ENCODE measurements around the gene C1QTNF8.

C1QTNF8 gene

GRCh38 chr16:1126586-1126985 is 30.5 kb upstream of the C1QTNF8 start:
- DNase-seq: no peak

- no peak for DNase-seq
These were observed 30.0 kb upstream of the C1QTNF8 start for GRCh38 chr16:1126044-1126443.

GRCh38 chr16:1125471-1125870 is 29.4 kb upstream of the C1QTNF8 start:
- DNase-seq: peak; percentile 15

GRCh38 chr16:1124795-1125194 is 28.8 kb upstream of the C1QTNF8 start:
- no peak for DNase-seq

- no peak for DNase-seq
These were observed 28.2 kb upstream of the C1QTNF8 start for GRCh38 chr16:1124291-1124690.

GRCh38 chr16:1123525-1124230 is 27.6 kb upstream of the C1QTNF8 start:
- DNase-seq: no peak

- DNase-seq: no peak
These were observed 26.3 kb upstream of the C1QTNF8 start for GRCh38 chr16:1122398-1122765.

GRCh38 chr16:1121601-1122397 is 25.8 kb upstream of the C1QTNF8 start:
- no peak for DNase-seq

- no peak for DNase-seq
These were observed 25.0 kb upstream of the C1QTNF8 start for GRCh38 chr16:1121009-1121408.

- no peak for DNase-seq
These were observed 24.5 kb upstream of the C1QTNF8 start for GRCh38 chr16:1120577-1120941.

- no peak for DNase-seq
These were observed 23.9 kb upstream of the C1QTNF8 start for GRCh38 chr16:1119766-1120576.

GRCh38 chr16:1119129-1119528 is 23.1 kb upstream of the C1QTNF8 start:
- DNase-seq: no peak

- no peak for DNase-seq
These were observed 21.9 kb upstream of the C1QTNF8 start for GRCh38 chr16:1117926-1118325.

- no peak for DNase-seq
These were observed 21.3 kb upstream of the C1QTNF8 start for GRCh38 chr16:1117176-1117900.

GRCh38 chr16:1116693-1117077 is 20.6 kb upstream of the C1QTNF8 start:
- no peak for DNase-seq

- no peak for DNase-seq
These were observed 18.0 kb upstream of the C1QTNF8 start for GRCh38 chr16:1113889-1114526.

- no peak for DNase-seq
These were observed 17.4 kb upstream of the C1QTNF8 start for GRCh38 chr16:1113489-1113888.

- no peak for DNase-seq
These were observed 16.6 kb upstream of the C1QTNF8 start for GRCh38 chr16:1112506-1113184.

GRCh38 chr16:1109648-1110047 is 13.6 kb upstream of the C1QTNF8 start:
- DNase-seq: no peak

GRCh38 chr16:1108299-1109252 is 12.5 kb upstream of the C1QTNF8 start:
- DNase-seq: no peak

- no peak for DNase-seq
These were observed 11.7 kb upstream of the C1QTNF8 start for GRCh38 chr16:1107731-1108130.
